GM21619 (cell line): ENCODE results near the gene GRIP1.

Source experiments
- ATAC-seq: cut with Tn5 transposase; IDR thresholded peaks from one replicate; pipeline ENCODE4 v1.9.1; 2021; ENCODE audit not compliant: unreplicated experiment

Gene GRIP1

DNA sequence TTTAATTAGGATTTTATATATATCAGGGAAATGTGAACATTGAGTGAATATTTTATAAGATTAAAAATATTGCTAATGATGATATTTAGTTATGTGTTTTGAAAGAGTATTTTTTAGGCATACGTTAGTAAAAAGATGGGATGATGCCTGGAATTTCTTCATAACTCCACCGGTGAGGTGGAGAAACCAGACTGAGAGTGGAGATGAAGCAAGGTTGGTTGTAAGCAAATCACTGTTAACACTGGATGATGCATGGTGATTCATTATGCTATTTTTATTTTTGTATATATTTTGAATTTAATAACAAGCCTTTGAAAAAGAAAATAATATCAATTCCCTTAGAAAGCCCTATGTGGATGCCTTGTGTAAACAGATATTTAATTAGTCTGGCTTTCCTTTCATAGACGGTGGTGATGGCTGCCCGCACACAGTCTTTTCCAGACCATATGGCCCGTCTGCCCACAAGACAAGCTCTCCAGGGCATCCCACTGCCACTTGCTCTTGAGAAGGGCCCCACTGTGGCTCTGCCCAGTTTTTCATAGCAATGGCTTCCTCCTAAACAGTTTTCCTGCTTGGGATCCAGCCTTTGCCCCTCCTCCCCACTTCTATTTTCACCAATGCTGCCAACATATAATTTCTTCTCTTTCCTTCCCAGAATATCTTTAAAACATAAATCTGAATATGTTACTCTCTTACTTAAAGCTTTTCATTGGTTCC is 281.1 kb downstream of the GRIP1 start:
- no peak for ATAC-seq

DNA sequence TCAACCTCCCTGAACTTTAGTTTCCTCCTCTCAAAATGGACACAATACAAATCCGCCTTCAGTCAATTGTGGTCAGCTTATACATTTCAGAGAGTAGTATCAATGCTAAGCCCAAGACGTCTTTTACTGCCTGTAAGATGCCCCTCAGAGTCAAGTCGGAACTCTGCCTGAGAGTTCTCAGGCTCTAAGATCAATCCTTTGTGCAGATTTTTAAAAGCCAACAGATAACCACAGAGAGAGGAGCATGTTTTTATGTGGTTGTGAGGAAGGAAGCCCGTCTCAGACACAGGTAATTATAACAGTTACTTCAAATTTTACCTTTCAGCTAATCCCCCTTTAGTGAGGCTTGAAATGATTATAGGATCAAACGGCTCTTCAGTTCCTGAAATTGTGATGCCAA is 285.0 kb downstream of the GRIP1 start:
- no peak for ATAC-seq

DNA sequence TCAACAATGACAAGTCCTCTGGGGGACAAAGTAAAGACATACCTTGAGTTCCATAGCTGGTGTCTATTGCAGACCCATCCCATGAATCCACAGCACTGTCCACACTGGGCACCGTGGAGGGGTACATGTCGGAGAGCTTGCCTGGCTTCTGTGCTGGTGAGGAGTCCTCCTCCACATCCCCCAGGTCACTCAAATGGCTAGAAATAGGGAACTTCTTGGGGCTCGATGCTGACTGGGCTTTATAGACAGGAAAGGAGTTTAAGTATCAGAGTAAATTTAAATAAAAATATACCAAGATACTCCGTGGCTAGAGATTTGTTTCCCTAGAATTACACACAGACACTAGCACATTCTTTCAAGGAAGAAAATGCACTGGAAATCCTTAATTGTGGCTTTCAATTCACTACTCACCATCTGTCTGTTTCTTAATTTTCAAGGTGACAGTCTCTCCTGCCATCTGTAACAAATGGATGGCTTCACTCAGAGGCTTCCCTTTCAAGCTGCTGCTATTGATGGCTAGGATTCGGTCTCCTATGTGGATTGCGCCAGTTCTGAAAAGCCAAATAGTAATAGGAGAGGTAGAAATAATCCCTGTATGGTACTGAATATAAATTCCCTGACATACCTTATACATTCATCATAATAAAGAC is 286.5 kb downstream of the GRIP1 start:
- no peak for ATAC-seq

DNA sequence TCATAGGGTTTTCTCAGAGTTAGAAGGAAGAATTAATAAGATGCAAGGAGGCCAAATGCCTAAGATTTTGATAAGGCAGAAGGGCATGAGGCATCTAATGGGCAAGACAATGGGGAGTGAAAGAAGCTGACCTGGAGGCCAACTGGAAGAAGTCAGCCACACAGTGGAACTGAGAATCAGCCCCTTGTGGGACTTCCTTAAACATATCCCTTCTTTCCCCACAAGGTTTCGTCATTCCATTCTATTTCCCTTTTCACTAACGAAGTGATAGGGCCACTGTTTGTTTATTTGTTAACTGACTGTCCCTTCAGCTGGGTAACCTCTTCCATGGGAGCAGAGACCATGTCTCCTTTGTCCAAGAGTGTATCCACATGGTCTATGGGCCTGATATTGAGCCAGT is 290.4 kb downstream of the GRIP1 start:
- no peak for ATAC-seq

- ATAC-seq = no peak
Observed at GRCh38 chr12:66387117-66387516, 291.8 kb downstream of the GRIP1 start.

DNA sequence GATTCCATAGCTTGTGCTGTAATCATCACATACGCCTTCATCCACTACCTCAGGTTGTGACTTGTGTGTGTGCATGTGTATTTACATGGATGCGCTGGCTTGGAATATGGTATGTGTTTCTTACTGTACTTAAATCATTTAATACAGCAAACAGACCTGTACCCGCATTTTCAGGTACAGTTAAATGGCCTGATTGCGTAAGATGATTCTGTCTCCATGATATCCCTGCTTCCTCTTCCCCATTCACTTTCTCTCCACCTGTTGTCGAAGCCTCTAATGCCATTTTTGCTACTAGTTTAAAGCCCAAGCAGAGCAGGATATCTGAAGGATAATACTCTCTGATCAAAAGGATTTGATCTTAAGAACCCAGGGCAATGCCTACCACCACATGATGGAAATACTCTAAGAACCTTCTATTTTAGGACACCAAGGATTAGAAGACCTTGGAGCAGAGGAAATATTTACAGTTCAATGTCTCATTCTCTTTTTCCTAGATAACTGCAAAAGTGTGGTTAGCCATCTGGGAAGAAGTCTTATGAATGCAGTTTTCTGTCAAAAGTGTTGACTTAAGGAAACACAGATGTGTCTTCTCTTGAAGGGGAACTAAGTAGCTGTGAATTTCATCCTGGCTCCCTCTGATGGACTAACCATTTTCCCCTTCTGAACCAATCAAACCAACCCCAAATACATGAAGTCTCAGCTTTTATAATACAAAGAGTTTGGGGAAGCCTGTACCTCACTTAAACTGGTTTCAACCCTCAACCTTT is 297.9 kb downstream of the GRIP1 start:
- ATAC-seq = no peak

GRCh38 chr12:66379616-66380015 is 299.3 kb downstream of the GRIP1 start:
- ATAC-seq = no peak

DNA sequence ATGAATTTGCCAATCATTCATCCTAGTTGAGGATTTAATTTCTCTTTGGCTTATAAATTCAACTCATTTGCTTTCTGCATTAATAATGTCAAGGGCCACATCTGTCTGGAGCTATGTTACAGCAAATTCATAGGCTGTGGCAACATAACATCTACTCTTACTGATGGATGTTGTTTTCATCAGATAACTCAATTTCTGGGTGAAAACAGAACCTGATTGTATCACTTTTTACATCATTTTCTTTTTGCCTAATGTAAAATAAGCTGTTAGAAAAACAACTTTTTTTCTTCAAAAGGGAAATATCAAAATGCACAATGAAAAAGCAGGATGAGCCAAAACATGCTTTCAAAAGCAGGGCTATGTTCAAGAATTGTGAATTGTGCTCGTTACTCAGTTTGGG is 303.3 kb downstream of the GRIP1 start:
- no peak for ATAC-seq

DNA sequence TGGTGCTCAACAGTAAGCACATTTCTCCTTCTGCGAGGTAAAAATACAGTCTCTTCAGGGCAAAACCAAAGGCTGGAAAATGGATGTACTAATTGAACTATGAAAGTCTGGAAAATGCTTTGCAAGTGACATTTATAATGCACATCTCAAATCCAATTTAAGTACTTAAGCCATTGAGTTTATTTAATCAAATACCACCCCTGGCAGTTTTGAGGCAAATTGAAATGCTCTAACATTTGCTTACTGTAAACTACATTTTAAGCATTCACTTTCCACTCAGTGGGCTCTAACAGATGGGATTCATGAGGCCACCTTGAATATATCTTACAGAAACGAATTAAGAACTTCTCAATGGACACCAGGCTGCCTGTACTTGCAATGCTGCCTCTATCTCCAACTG is 306.9 kb downstream of the GRIP1 start:
- ATAC-seq = no peak

DNA sequence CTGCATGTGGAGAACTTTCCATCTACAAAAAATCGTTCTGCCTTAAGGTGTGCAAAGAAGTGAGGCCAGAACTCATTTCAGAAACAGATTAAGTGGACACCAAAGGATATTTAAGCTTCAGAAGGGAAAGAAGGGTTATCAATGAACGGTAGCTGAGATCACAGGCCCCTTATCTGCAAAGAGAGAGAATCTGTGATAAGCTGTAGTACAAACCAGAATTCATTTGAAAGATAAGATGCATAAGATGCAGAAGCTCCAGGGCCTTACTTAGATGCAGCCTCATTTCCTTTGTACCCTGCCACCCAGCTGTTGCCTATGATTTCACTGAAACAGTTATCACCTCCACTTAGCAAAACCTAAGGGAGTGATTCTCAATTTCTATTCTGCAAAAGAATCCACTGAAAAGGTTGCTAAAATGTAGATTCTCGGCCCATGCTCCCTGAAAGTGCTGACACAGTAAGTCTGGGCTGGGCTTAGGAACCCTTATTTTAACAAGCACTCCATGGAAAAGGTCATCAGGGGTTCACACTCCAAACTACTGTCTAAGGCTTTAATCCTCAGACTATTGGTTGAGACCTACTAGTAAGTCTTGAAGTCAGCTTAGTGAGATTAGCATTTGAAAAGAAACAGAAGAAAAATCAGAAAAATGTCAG is 311.7 kb downstream of the GRIP1 start:
- ATAC-seq = no peak

GRCh38 chr12:66365718-66366490 is 313.0 kb downstream of the GRIP1 start:
- no peak for ATAC-seq

DNA sequence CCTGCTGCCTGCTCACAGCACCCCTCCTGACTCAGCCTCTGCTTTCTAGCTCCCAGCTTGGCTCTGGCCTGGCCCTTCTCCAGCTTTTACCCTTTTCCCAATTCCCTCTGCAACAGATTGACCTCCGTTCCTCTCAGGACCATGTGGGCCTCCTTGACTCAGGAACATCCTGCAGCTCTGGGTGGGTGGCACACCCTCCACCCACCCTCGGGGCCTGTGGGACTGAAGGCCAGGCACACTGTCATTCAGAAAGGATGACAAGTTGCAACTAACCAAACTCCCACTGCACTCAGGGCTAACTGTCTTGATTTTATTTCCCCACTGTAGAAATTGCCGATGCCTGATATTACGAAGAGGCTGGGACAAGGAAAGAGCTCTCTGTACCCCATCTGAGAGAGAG is 317.2 kb downstream of the GRIP1 start:
- ATAC-seq = no peak

DNA sequence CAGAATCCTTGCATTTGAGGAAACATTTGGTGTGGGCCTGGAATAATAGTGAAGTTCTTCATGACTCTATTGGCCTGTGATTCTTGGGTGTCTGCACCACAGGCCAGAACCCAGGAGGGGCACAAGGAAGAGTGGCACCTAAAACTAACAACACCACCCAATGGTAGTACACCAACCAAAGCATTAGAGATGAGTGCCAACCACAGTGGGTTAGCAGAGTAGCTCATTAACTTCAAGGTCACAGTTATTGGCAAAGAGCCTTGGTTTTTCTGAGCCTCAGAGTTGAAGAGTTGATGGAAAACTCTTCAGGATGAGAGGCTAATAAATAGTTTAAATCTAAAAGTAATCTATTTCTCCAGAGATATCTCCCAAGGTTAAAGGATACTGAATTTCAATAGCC is 319.6 kb downstream of the GRIP1 start:
- no peak for ATAC-seq

DNA sequence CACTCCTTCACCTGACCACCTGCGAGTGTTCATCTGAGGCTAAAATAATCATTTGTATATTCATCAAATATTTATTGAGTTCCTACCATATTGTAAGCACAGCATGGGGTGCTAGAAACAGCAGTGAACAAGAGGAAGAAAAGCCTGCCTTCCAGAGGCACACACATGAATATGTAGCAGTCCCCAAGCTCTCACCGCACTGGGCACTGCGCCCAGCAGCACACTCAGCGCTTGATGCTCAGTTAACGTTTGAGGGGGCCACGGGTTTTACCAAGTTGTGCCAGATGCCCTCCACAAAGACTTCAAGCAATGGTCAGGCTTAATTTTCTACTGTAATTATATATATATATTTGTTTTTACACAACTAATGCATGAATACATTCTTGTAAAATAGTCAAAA is 324.6 kb downstream of the GRIP1 start:
- ATAC-seq = no peak

- ATAC-seq = no peak
Observed at GRCh38 chr12:66352899-66353298, 326.0 kb downstream of the GRIP1 start.

GRCh38 chr12:66352197-66352596 is 326.7 kb downstream of the GRIP1 start:
- ATAC-seq = no peak

DNA sequence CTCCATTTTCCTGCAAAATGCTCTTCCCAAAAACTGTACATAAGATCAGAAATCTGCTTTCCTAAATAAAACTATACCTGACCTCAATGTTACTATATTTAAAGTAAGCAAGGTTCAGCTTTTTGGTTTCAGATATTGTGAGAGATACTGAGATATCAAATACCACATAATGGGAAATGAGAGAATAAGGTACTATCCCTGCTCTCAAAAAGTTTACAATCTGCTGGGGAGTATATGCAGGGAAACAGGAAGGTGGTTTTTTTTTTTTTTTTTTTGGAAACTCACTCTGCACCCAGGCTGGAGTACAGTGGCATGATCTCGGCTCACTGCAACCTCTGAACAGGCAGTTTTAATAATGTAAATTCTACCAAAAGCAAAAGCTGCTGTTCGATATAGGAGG is 327.6 kb downstream of the GRIP1 start:
- no peak for ATAC-seq

DNA sequence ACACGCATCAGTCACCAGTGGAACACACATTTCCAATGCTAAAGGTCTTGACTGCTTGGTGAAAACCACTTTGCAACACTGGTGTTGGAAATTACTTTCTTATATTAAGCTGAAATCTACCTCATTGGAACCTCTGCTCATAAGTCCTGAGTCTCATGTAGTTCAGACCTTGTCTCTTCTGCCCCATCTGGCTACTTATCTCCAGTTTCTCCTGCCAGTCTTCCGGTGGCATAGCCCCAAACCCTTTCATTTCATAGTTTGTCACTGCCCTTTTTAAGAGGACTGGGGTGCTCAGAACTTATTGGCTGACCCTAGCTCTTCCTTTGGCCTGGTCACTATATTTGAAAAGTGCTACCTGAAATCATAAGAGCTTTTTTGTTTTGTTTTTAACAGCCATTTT is 332.9 kb downstream of the GRIP1 start:
- no peak for ATAC-seq

- ATAC-seq = no peak
Observed at GRCh38 chr12:66345212-66345611, 333.7 kb downstream of the GRIP1 start.

DNA sequence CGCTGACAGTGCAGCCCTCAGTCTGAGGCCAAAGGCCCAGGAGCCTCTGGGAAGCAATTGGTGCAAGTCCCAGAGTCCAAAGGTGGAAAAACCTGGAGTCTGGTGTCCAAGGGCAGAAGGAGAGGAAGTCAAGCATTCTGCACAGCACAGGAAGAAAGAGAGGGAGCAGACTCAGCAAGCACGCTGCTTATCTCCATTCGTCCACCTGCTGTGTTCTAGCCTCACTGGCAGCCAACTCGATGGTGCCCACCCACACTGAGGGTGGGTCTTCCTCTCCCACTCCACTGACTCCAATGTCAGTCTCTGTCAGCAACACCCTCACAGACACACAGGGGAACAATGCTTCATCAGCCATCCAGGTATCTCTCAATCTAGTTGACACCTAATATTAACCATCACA is 337.8 kb downstream of the GRIP1 start:
- ATAC-seq = no peak

- no peak for ATAC-seq
Observed at GRCh38 chr12:66340131-66340530, 338.7 kb downstream of the GRIP1 start.
